HEK293 (cell line): ENCODE data around the gene IRS2.
"Not testable (repeated sequence)": the region's sequence is repeated elsewhere in the genome, so short reads cannot be mapped to it uniquely, and the experiment has no call there.

Experiments
- CTCF ChIA-PET: fragments of 350-600 bp; formaldehyde crosslinking; extraction: SDS; loops from one replicate; lab custom pipeline; 2021; ENCODE audit warnings: antibody characterized with exemption; lab: Yijun Ruan, JAX
- POLR2A ChIA-PET: fragments of 300-600 bp; formaldehyde crosslinking; extraction: SDS; loops from one replicate; lab custom pipeline; 2020; ENCODE audit warnings: antibody characterized with exemption, inconsistent platforms; lab: Yijun Ruan, JAX
- H3K27ac ChIP-seq: fragments of 200-500 bp; sonication (Bioruptor generic); 2 replicates; pipeline ENCODE4 v1.5.1; 2014; ENCODE audit warnings: low read depth, low read length, control low read depth, inconsistent platforms; ENCODE audit errors: extremely low read depth
- H3K36me3 ChIP-seq, 2 experiments: fragments of 200-500 bp in 1 of 2; sonication (Bioruptor generic) in 1 of 2; 1 replicate in 1 of 2; 2 replicates in 1 of 2; pipeline ENCODE4 v1.5.1; 2014 to 2017; ENCODE audit warnings: inconsistent platforms in 2 of 2, low read length in 2 of 2; ENCODE audit not compliant: control insufficient read depth in 2 of 2, insufficient read depth in 1 of 2
- H3K4me1 ChIP-seq: fragments of 200-500 bp; sonication (Bioruptor generic); 2 replicates; pipeline ENCODE4 v1.5.1; 2014; ENCODE audit warnings: mild to moderate bottlenecking, low read length, inconsistent platforms; ENCODE audit not compliant: control insufficient read depth, insufficient read depth
- H3K4me3 ChIP-seq: 2 replicates; pipeline ENCODE4 v1.5.1; 2011; ENCODE audit warnings: low read depth, mild to moderate bottlenecking, control low read depth, low read length, moderate library complexity
- H3K9me3 ChIP-seq: fragments of 200-500 bp; sonication (Bioruptor generic); 2 replicates; pipeline ENCODE4 v1.5.1; 2014; ENCODE audit warnings: low read depth, low read length, inconsistent platforms; ENCODE audit not compliant: control insufficient read depth, insufficient read depth
- BCL11B ChIP-seq: fragments of 450-650 bp; formaldehyde crosslinking; IDR thresholded peaks from 2 replicates; pipeline ENCODE4 v1.5.1; 2016; ENCODE audit warnings: low read depth, missing biosample characterization, missing genetic modification characterization
- ELK4 ChIP-seq: IDR thresholded peaks from 2 replicates; pipeline ENCODE4 v1.6.1; 2011; ENCODE audit warnings: mild to moderate bottlenecking, low read depth, low read length, borderline replicate concordance
- FEZF1 ChIP-seq: fragments of 450-650 bp; formaldehyde crosslinking; IDR thresholded peaks from 2 replicates; pipeline ENCODE4 v1.5.1; 2016; ENCODE audit warnings: missing biosample characterization, missing genetic modification characterization
- GLIS1 ChIP-seq: fragments of 450-650 bp; formaldehyde crosslinking; IDR thresholded peaks from 2 replicates; pipeline ENCODE4 v1.5.1; 2016; ENCODE audit warnings: missing biosample characterization, missing genetic modification characterization
- KLF10 ChIP-seq: fragments of 450-650 bp; IDR thresholded peaks from 2 replicates; pipeline ENCODE4 v1.5.1; 2018; ENCODE audit warnings: missing biosample characterization, mild to moderate bottlenecking, missing genetic modification characterization
- KLF7 ChIP-seq: fragments of 450-650 bp; formaldehyde crosslinking; IDR thresholded peaks from 2 replicates; pipeline ENCODE4 v1.5.1; 2016; ENCODE audit warnings: missing biosample characterization, missing genetic modification characterization, borderline replicate concordance
- KLF9 ChIP-seq: fragments of 450-650 bp; formaldehyde crosslinking; IDR thresholded peaks from 2 replicates; pipeline ENCODE4 v1.5.1; 2016; ENCODE audit warnings: missing biosample characterization, missing genetic modification characterization, low read depth
- REST ChIP-seq: fragments of 450-650 bp; formaldehyde crosslinking; IDR thresholded peaks from 2 replicates; pipeline ENCODE4 v1.5.1; 2016; ENCODE audit warnings: missing biosample characterization, missing genetic modification characterization
- SALL2 ChIP-seq: fragments of 450-650 bp; formaldehyde crosslinking; IDR thresholded peaks from 2 replicates; pipeline ENCODE4 v1.5.0; 2017; ENCODE audit warnings: missing biosample characterization, mild to moderate bottlenecking, missing genetic modification characterization, borderline replicate concordance
- SCRT2 ChIP-seq: fragments of 450-650 bp; formaldehyde crosslinking; IDR thresholded peaks from 2 replicates; pipeline ENCODE4 v1.5.1; 2016; ENCODE audit warnings: missing biosample characterization, missing genetic modification characterization
- ZBTB17 ChIP-seq: fragments of 450-650 bp; formaldehyde crosslinking; IDR thresholded peaks from 2 replicates; pipeline ENCODE4 v1.5.1; 2016; ENCODE audit warnings: missing biosample characterization, missing genetic modification characterization
- ZNF146 ChIP-seq: fragments of 450-650 bp; formaldehyde crosslinking; IDR thresholded peaks from 2 replicates; pipeline ENCODE4 v1.5.1; 2016; ENCODE audit warnings: missing biosample characterization, missing genetic modification characterization
- ZNF211 ChIP-seq: fragments of 450-650 bp; formaldehyde crosslinking; IDR thresholded peaks from 2 replicates; pipeline ENCODE4 v1.5.1; 2016; ENCODE audit warnings: low read depth, missing biosample characterization, missing genetic modification characterization
- ZNF221 ChIP-seq: fragments of 450-650 bp; formaldehyde crosslinking; IDR thresholded peaks from 2 replicates; pipeline ENCODE4 v1.5.1; 2017; ENCODE audit warnings: missing biosample characterization, missing genetic modification characterization, borderline replicate concordance
- ZNF223 ChIP-seq: fragments of 450-650 bp; formaldehyde crosslinking; IDR thresholded peaks from 2 replicates; pipeline ENCODE4 v1.5.1; 2016; ENCODE audit warnings: missing biosample characterization, missing genetic modification characterization
- ZNF248 ChIP-seq: fragments of 450-650 bp; formaldehyde crosslinking; IDR thresholded peaks from 2 replicates; pipeline ENCODE4 v1.5.1; 2017; ENCODE audit warnings: missing biosample characterization, missing genetic modification characterization
- ZNF449 ChIP-seq: fragments of 450-650 bp; formaldehyde crosslinking; IDR thresholded peaks from 2 replicates; pipeline ENCODE4 v1.5.1; 2017; ENCODE audit warnings: missing biosample characterization, mild to moderate bottlenecking, missing genetic modification characterization, moderate library complexity
- ZNF473 ChIP-seq: fragments of 450-650 bp; formaldehyde crosslinking; IDR thresholded peaks from 2 replicates; pipeline ENCODE4 v1.5.1; 2017; ENCODE audit warnings: missing biosample characterization, missing genetic modification characterization
- ZNF48 ChIP-seq: fragments of 450-650 bp; formaldehyde crosslinking; IDR thresholded peaks from 2 replicates; pipeline ENCODE4 v1.5.1; 2016; ENCODE audit warnings: missing biosample characterization, missing genetic modification characterization
- ZNF530 ChIP-seq: fragments of 450-650 bp; formaldehyde crosslinking; IDR thresholded peaks from 2 replicates; pipeline ENCODE4 v1.5.1; 2016; ENCODE audit warnings: low read depth, missing biosample characterization, missing genetic modification characterization
- ZNF843 ChIP-seq: fragments of 450-650 bp; formaldehyde crosslinking; IDR thresholded peaks from 2 replicates; pipeline ENCODE4 v1.5.1; 2016; ENCODE audit warnings: missing biosample characterization, missing genetic modification characterization

The IRS2 gene

GRCh38 chr13:109828591-109829316, 42.4 kb upstream of the IRS2 start:
- CTCF ChIA-PET, result interaction anchor here (0.6 kb wide), 1 partner anchor 9 kb away, joined by 3 read pairs; no protein-coding TSS in a partner anchor
- H3K27ac ChIP-seq, POLR2A ChIA-PET, H3K9me3 ChIP-seq, H3K36me3 ChIP-seq, H3K4me1 ChIP-seq, H3K4me3 ChIP-seq: not testable (repeated sequence)

GRCh38 chr13:109823201-109823600, 36.8 kb upstream of the IRS2 start:
- POLR2A ChIA-PET, result not testable (repeated sequence)
- TF ChIP-seq ZNF146 (tag by site-specific recombination), result peak; percentile 77

GRCh38 chr13:109821103-109821502, 34.7 kb upstream of the IRS2 start:
- Histone ChIP-seq H3K36me3 (no peaks in the 10 kb centered on the region), H3K9me3 (no peaks in the 10 kb centered on the region), H3K4me3 (no peak overlapping the region), H3K27ac (no peak overlapping the region), H3K4me1 (no peaks in the 10 kb centered on the region)
- no peak for TF ChIP-seq ZNF221 (tag by site-specific recombination)
- TF ChIP-seq ZBTB17 (tag by site-specific recombination), result 0 out of 2 replicates have a peak, but pooled peaks have one; percentile 14
- CTCF ChIA-PET, result interaction anchor here (0.6 kb wide), 1 partner anchor 221 kb away, joined by 3 read pairs; no protein-coding TSS in a partner anchor
- POLR2A ChIA-PET, result no interaction called here

More at GRCh38 chr13:109823201-109823600, 36.8 kb upstream of the IRS2 start:
- H3K4me3 ChIP-seq, H3K4me1 ChIP-seq, H3K36me3 ChIP-seq, H3K9me3 ChIP-seq, H3K27ac ChIP-seq, CTCF ChIA-PET: not testable (repeated sequence)

GRCh38 chr13:109819874-109820273, 33.5 kb upstream of the IRS2 start:
- CTCF ChIA-PET, result interaction anchor here (0.7 kb wide), 1 partner anchor 9 kb away, joined by 3 read pairs; no protein-coding TSS in a partner anchor

GRCh38 chr13:109818886-109819285, 32.5 kb upstream of the IRS2 start:
- Histone ChIP-seq H3K36me3 (no peaks in the 10 kb centered on the region), H3K4me1 (no peaks in the 10 kb centered on the region), H3K4me3 (no peak overlapping the region), H3K27ac (no peak overlapping the region), H3K9me3 (no peaks in the 10 kb centered on the region)
- CTCF ChIA-PET, result no interaction called here
- POLR2A ChIA-PET, result no interaction called here
- no peak for TF ChIP-seq KLF7 (tag by site-specific recombination)
- no peak for TF ChIP-seq BCL11B (tag by site-specific recombination)
- no peak for TF ChIP-seq ZNF449 (tag by site-specific recombination)
- no peak for TF ChIP-seq ZNF473 (tag by site-specific recombination)
- TF ChIP-seq ELK4, result no peak
- no peak for TF ChIP-seq REST (tag by site-specific recombination)

More at GRCh38 chr13:109819874-109820273, 33.5 kb upstream of the IRS2 start:
- H3K27ac ChIP-seq, result no peak overlapping the region
- H3K36me3 ChIP-seq, result no peaks in the 10 kb centered on the region
- TF ChIP-seq ZNF211 (no peak), KLF10 (no peak), ZNF223 (tag by site-specific recombination) (no peak), GLIS1 (tag by site-specific recombination) (no peak), ELK4 (no peak), ZNF530 (no peak), KLF9 (tag by site-specific recombination) (no peak), ZNF843 (tag by site-specific recombination) (no peak), SALL2 (tag by site-specific recombination) (no peak), ZNF248 (no peak), SCRT2 (tag by site-specific recombination) (no peak), ZNF48 (no peak), FEZF1 (no peak)
- POLR2A ChIA-PET, result no interaction called here
- no peaks in the 10 kb centered on the region for H3K4me1 ChIP-seq
- H3K4me3 ChIP-seq, result no peak overlapping the region
- no peaks in the 10 kb centered on the region for H3K9me3 ChIP-seq
